Activated T-helper 2 cell treated with anti-CD3 and anti-CD28 coated beads, Interferon-gamma antibody, Interleukin-2, Interleukin-4, amounts not matched to agents 10 μg/mL and 5 μg/mL and 100 μg/mL, durations not matched to agents 14 hours and 24 hours and 36 hours (primary cell): Measurements from ENCODE around the gene SRGAP2C. TPM values are rescaled to one million over a fixed set of nuclear protein-coding genes. Genes with fewer than 3 reads are reported as not detected.
"Not testable (repeated sequence)": the region's sequence is repeated elsewhere in the genome, so short reads cannot be mapped to it uniquely, and the experiment has no call there.

Experiments
- DNase-seq: peaks from one replicate; pipeline ENCODE4 v3.0.0; 2021; ENCODE audit warnings: low spot score
- H3K27ac Mint-ChIP-seq: one replicate; pipeline ENCODE4 v1.8.0; 2021; ENCODE audit warnings: mixed read lengths
- H3K27me3 Mint-ChIP-seq: one replicate; pipeline ENCODE4 v1.8.0; 2021; ENCODE audit warnings: low read depth, mixed read lengths
- H3K36me3 Mint-ChIP-seq: one replicate; pipeline ENCODE4 v1.8.0; 2021; ENCODE audit warnings: low read depth, mixed read lengths
- H3K4me1 Mint-ChIP-seq: one replicate; pipeline ENCODE4 v1.8.0; 2021; ENCODE audit warnings: low read depth, mixed read lengths
- H3K4me3 Mint-ChIP-seq: one replicate; pipeline ENCODE4 v1.8.0; 2021; ENCODE audit warnings: low read depth, mild to moderate bottlenecking, moderate library complexity, mixed read lengths
- H3K9me3 Mint-ChIP-seq: one replicate; pipeline ENCODE4 v1.8.0; 2021; ENCODE audit warnings: mixed read lengths
- intact Hi-C: fragments of 100-400 bp; cut with micrococcal nuclease; formaldehyde crosslinking; loops from one replicate; pipeline ENCODE4 v1.15.1; 2023
- total RNA-seq: library from RNA; stranded (reverse); gene quantifications from 2 replicates; pipeline ENCODE4 v1.2.3, GENCODE V29; 2022

SRGAP2C gene
- total RNA-seq, 1 donor from 2014 or later = 51.6 TPM

DNA sequence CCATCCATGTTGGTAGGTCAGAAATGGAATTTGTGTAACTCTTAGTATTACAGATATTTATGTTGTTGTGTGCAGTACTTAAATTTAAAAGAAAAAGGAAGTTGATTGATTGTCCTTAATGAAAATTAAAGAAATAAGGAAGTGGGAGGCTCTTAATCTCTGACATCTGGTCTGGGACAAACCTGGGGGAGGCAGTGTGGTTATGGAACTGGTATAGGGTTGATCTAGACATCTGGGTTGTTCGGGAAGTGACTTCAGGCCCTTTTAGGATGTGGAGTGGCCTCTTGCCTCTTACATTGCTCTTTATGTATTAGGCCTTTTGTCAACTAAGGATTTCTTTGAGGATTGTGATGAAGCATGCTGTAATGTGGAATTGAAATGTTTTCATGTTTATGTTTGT is 15.5 kb downstream of the SRGAP2C start:
- H3K27me3 Mint-ChIP-seq, H3K27ac Mint-ChIP-seq, H3K9me3 Mint-ChIP-seq, H3K36me3 Mint-ChIP-seq, H3K4me3 Mint-ChIP-seq, intact Hi-C loops, DNase-seq, H3K4me1 Mint-ChIP-seq: not testable (repeated sequence)

GRCh38 chr1:121200985-121201981 is 16.5 kb downstream of the SRGAP2C start:
- H3K27ac Mint-ChIP-seq, DNase-seq, H3K36me3 Mint-ChIP-seq, H3K27me3 Mint-ChIP-seq, H3K9me3 Mint-ChIP-seq, H3K4me3 Mint-ChIP-seq, intact Hi-C loops: not testable (repeated sequence)
- H3K4me1 Mint-ChIP-seq = peaks cover 11% of the 10 kb centered on the region

DNA sequence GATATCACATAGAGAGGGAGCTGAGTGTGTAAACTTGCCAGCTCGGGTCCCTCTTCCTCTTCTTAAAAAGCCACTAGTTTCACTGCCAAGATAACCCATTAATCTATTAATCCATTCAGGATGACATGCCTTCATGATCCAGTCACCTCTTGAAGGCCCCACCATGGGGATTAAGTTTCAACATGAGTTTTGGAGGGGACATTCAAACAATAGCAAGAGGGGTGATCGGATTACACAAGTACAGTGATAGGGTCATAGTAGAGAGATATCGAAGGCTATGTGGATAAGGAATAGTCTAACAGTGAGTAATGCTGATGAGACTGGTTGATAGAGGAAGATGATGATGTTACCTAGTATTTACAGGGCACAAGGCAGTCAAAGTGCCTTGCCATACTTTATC is 18.2 kb downstream of the SRGAP2C start:
- H3K4me3 Mint-ChIP-seq, H3K9me3 Mint-ChIP-seq, H3K27me3 Mint-ChIP-seq, intact Hi-C loops, DNase-seq, H3K36me3 Mint-ChIP-seq, H3K27ac Mint-ChIP-seq: not testable (repeated sequence)
- H3K4me1 Mint-ChIP-seq = peaks cover 11% of the 10 kb centered on the region

DNA sequence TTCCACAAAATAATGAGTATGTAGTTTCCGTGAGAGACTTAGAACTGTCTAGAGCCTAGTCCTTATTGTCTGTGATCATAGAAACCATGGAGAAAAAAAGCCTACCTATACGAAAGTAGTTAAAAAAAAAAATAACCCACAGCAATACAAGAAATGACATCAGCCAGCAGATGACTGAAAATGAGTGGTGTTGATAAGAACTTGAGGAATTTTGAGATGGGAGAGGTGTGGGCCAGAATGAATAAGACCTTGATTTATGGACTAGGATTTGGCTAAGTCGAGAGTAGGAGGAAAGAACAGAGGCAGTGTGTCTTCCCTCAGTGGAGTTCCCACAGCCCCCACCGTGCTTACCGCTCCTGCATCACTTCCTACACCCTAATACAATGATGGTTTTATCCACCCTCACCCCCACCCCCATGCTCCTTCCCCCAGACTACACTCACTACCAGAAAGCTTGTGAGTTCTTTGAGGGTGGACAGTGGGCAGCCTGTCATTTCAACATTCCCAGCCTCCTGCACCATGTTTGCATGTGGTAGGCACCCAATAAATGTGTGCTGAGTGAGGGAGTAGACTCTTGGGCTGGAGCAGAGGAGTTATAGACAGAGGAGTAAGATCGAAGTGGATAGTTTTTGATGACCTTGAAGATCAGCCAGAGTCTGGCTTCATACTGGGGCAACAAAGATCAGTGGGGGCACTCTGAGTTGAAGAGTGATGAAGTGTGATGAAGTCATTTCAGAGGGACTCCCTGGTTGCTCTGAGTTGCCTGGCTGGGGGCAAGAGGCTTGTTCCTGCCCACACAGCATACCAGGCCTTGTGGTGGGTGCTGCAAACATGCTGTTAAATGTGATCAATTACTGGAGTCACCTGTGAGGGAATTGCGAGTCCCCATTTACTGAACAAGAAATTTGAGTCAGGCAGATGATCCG is 21.3 kb downstream of the SRGAP2C start:
- intact Hi-C loops, H3K4me3 Mint-ChIP-seq, DNase-seq: not testable (repeated sequence)

GRCh38 chr1:121207328-121207727 is 22.6 kb downstream of the SRGAP2C start:
- H3K4me1 Mint-ChIP-seq, intact Hi-C loops, H3K36me3 Mint-ChIP-seq, DNase-seq, H3K27me3 Mint-ChIP-seq, H3K27ac Mint-ChIP-seq, H3K4me3 Mint-ChIP-seq, H3K9me3 Mint-ChIP-seq: not testable (repeated sequence)

More for the DNA sequence above, 21.3 kb downstream of the SRGAP2C start:
- Mint-ChIP-seq H3K27ac (peak overlapping the region; percentile 60), H3K4me1 (peaks cover 12% of the 10 kb centered on the region)
- H3K36me3 Mint-ChIP-seq, H3K9me3 Mint-ChIP-seq, H3K27me3 Mint-ChIP-seq: not testable (repeated sequence)

- H3K9me3 Mint-ChIP-seq, DNase-seq, H3K4me1 Mint-ChIP-seq, H3K4me3 Mint-ChIP-seq, H3K27me3 Mint-ChIP-seq, H3K36me3 Mint-ChIP-seq, intact Hi-C loops, H3K27ac Mint-ChIP-seq: not testable (repeated sequence)
These were observed 23.6 kb downstream of the SRGAP2C start for GRCh38 chr1:121208375-121208774.

- intact Hi-C loops, DNase-seq, H3K27ac Mint-ChIP-seq, H3K27me3 Mint-ChIP-seq, H3K9me3 Mint-ChIP-seq, H3K4me3 Mint-ChIP-seq, H3K36me3 Mint-ChIP-seq, H3K4me1 Mint-ChIP-seq: not testable (repeated sequence)
These were observed 26.0 kb downstream of the SRGAP2C start for GRCh38 chr1:121210778-121211177.

DNA sequence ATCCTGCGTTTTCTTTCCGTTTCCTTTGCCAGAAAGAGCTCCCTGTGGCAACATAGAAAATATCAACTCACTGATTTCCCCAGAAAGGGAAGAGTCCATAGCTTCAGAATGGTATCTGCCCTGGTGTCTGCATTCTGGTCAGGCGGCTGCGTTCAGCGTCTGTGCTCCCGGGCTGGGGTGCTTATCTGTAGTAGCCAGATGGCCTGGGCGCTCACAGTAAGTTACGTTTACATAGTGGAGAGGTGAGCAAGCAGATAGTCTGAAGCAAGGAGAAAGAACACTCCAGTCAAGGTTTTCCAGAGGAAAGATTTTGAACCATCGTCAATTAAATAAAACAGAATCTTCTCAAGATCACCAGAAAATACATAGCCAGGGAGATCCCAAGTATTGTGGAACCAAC is 28.7 kb downstream of the SRGAP2C start:
- H3K4me1 Mint-ChIP-seq, intact Hi-C loops: not testable (repeated sequence)

DNA sequence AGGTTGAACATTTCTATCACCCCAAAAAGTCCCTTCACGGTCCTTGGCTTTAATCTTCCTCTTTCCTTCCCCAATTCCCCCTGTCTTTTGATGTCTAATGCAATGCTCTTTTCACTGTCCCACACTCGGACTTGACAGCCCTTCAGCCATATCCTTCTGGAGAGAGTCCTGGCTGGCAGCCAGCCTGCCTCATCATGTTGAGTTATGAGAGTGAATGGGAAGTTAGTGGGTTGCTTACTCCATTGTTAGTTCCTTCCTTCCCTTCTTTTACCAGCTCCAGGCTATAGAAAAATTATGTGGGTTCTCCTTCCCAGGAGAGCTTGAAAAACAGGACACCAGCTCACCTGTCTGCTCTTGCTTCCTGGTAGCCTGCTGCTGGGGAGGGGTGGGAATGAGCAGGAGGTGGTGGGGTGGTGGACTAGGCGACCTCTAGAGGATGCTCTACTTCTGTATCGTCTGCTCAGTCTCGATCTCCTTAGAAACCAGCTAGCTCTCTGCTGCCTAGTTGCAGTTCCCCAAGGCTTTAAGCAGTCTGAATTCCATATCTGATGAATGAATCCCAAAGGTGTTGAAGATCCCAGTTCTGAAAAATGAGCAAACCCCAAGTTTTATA is 29.9 kb downstream of the SRGAP2C start:
- H3K9me3 Mint-ChIP-seq, H3K4me1 Mint-ChIP-seq, H3K36me3 Mint-ChIP-seq, H3K4me3 Mint-ChIP-seq, H3K27ac Mint-ChIP-seq, intact Hi-C loops, DNase-seq, H3K27me3 Mint-ChIP-seq: not testable (repeated sequence)

More for the DNA sequence above, 28.7 kb downstream of the SRGAP2C start:
- H3K9me3 Mint-ChIP-seq, H3K27me3 Mint-ChIP-seq, H3K4me3 Mint-ChIP-seq, H3K27ac Mint-ChIP-seq, H3K36me3 Mint-ChIP-seq, DNase-seq: not testable (repeated sequence)

DNA sequence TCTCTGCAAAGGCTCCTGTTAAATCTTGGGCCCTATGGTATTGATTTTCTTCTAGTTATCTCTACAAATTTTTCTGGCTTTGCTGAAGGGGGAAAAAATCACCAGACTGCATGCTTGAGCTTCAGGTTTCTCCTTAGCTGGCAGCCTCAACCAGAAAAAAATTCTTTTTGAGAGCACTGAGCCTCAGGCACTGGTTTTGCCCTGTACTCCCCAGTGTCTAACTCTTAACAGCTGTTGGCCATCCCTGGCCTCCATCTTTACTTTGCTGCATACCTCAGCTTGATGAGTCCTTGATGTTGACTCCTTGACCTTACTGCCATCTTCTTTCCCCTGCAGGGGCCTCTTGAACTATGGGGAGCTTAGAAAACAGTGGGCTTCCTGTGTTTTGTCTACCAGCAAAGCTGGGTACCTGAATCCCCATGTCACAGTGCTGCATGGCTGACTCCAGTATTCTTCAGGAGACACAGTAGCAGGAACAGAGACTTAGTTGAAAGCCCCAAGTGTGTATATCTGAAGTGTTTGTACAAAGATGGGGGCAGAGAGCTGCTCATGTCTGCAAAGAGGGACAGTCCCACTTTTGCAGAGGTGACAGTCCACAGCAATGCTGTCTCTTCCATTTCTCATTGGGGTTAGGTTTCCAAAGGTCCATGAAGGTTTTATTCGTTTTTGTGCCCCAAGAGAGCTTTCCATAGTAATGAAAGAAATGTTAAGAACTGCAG is 31.1 kb downstream of the SRGAP2C start:
- DNase-seq, H3K27ac Mint-ChIP-seq, H3K4me3 Mint-ChIP-seq, intact Hi-C loops, H3K27me3 Mint-ChIP-seq, H3K9me3 Mint-ChIP-seq, H3K4me1 Mint-ChIP-seq, H3K36me3 Mint-ChIP-seq: not testable (repeated sequence)

DNA sequence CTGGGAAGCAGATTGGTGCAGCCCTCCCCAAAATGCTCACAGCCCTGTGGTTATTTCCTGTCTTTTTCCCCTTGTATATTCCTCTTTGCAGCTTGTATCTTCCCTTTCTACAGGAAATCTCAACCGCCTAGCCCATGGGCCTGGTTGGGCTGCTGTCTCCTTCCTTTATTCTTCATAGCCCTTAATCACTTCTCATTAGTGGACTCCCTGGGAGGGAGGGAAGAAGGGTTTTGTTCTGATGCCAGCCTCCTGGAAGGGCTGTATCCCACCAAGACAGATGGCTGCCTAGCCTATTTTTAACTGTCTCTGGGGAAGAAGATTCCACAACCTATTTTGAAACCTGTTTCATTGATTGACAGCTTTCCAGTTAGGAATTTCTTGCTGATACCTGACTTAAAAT is 31.9 kb downstream of the SRGAP2C start:
- DNase-seq, H3K9me3 Mint-ChIP-seq, H3K36me3 Mint-ChIP-seq, H3K4me1 Mint-ChIP-seq, intact Hi-C loops, H3K27ac Mint-ChIP-seq, H3K27me3 Mint-ChIP-seq, H3K4me3 Mint-ChIP-seq: not testable (repeated sequence)

- H3K27me3 Mint-ChIP-seq, H3K36me3 Mint-ChIP-seq, intact Hi-C loops, DNase-seq, H3K4me3 Mint-ChIP-seq, H3K4me1 Mint-ChIP-seq, H3K9me3 Mint-ChIP-seq: not testable (repeated sequence)
- peak overlapping the region; percentile 12 for H3K27ac Mint-ChIP-seq
These were observed 37.0 kb downstream of the SRGAP2C start for GRCh38 chr1:121221770-121222169.
